Thymus (tissue), 11 donors: Measurements from ENCODE around the gene PHF20. TPM values are rescaled to one million over a fixed set of nuclear protein-coding genes. Genes with fewer than 3 reads are reported as not detected.
"Not testable (repeated sequence)": the region's sequence is repeated elsewhere in the genome, so short reads cannot be mapped to it uniquely, and the experiment has no call there.

ENCODE experiments used
- DNase-seq, 9 donors: peaks; one replicate each; pipeline ENCODE4 v3.0.0-alpha.2; 2013; ENCODE audit warnings: low spot score in 9 of 9, low read depth in 6 of 9, missing footprints in 1 of 9
- H3K27ac ChIP-seq, 2 donors: one replicate each; pipeline ENCODE4 v1.5.1; 2013; ENCODE audit warnings: control low read depth in 1 of 2, low read depth in 1 of 2, low read length in 1 of 2, mild to moderate bottlenecking in 1 of 2, moderate library complexity in 1 of 2
- H3K27me3 ChIP-seq, 2 donors: one replicate each; pipeline ENCODE4 v1.5.1; 2013; ENCODE audit warnings: low read length in 1 of 2; ENCODE audit not compliant: control insufficient read depth in 2 of 2, insufficient read depth in 1 of 2
- H3K36me3 ChIP-seq, 2 donors: one replicate each; pipeline ENCODE4 v1.5.1; 2013; ENCODE audit warnings: low read length in 1 of 2, mild to moderate bottlenecking in 1 of 2, moderate library complexity in 1 of 2; ENCODE audit not compliant: control insufficient read depth in 2 of 2, insufficient read depth in 2 of 2
- H3K4me1 ChIP-seq, 2 donors: one replicate each; pipeline ENCODE4 v1.5.1; 2013; ENCODE audit warnings: low read length in 2 of 2; ENCODE audit not compliant: control insufficient read depth in 2 of 2, insufficient read depth in 2 of 2
- H3K4me3 ChIP-seq, 2 donors: one replicate each; pipeline ENCODE4 v1.5.1; 2013; ENCODE audit warnings: low read length in 2 of 2, control low read depth in 1 of 2, mild to moderate bottlenecking in 1 of 2
- H3K9me3 ChIP-seq, 2 donors: one replicate each; pipeline ENCODE4 v1.5.1; 2013; ENCODE audit warnings: low read length in 1 of 2, mild to moderate bottlenecking in 1 of 2; ENCODE audit not compliant: control insufficient read depth in 2 of 2, insufficient read depth in 1 of 2
- WGBS: extraction: QIAGEN DNeasy Blood & Tissue Kit; methylation state at CpG from one replicate; pipeline ENCODE4 v1.1.7; 2013; 5-methylcytosine and 5-hydroxymethylcytosine counted together
- polyA plus RNA-seq: library from polyadenylated mRNA; stranded (reverse); fragments of 200-250 nt; gene quantifications from one replicate; pipeline ENCODE4 v1.2.3, GENCODE V29; 2013
- total RNA-seq: library from RNA; stranded (reverse); fragments of 120-200 nt; gene quantifications from one replicate; pipeline ENCODE4 v1.2.4, GENCODE V29; 2013
- donor health status: healthy.

PHF20 gene
- total and polyA plus RNA-seq, 2 donors: 35.6 to 39.7 TPM

DNA sequence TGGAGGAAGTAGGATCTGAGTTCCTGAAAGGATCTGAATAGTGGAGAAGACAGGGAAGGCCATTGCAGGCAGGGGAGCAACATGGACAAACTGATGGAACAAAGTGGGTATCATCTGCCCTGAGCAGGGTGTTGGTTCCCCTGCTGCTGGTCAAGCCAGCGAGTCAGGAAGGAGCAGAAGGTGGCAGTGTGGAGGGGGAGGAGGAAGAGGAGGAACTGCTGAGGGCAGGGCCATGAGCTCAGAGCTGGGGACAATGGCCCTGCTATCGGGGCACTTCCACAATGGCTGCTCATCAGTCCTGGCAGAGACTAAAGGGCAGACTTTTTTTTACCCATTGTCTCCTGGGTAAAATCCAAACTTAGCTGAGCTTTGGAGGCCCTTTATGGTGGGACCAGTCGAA lies 210.2 kb downstream of the PHF20 start:
- Histone ChIP-seq H3K4me1 (no peaks in the 10 kb centered on the region), H3K4me3 (no peak overlapping the region), H3K27me3 (peaks cover 0 to 3% of the 10 kb centered on the region in 2 donors), H3K36me3 (no peaks in the 10 kb centered on the region), H3K27ac (no peak overlapping the region), H3K9me3 (no peaks in the 10 kb centered on the region)
- no peak for DNase-seq
- 77% methylated on average over 3 of the region's 3 CpGs for WGBS

DNA sequence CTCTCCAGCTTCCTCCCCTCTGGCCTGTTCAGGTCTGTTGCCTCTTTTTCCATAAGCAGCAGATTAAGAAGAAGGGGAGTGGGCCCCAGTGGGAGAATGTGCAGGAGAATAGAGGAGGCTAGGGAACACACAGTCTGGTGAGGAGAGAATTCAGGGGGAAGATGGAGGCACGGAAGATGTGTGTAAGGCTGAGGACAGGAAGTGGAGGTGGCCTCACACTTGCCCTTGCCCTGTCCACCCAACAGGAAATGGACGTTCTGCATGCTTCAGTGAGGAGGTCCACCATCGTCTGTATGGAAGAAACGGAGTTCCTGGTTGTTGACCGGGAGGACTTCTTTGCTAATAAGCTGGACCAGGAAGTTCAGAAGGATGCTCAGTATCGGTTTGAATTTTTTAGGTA lies 212.6 kb downstream of the PHF20 start:
- Histone ChIP-seq H3K4me1 (no peaks in the 10 kb centered on the region), H3K27me3 (peaks cover 0 to 3% of the 10 kb centered on the region in 2 donors), H3K27ac (no peak overlapping the region), H3K4me3 (no peak overlapping the region), H3K36me3 (no peaks in the 10 kb centered on the region), H3K9me3 (no peaks in the 10 kb centered on the region)
- no peak for DNase-seq
- 94% methylated on average over 6 of the region's 6 CpGs for WGBS

DNA sequence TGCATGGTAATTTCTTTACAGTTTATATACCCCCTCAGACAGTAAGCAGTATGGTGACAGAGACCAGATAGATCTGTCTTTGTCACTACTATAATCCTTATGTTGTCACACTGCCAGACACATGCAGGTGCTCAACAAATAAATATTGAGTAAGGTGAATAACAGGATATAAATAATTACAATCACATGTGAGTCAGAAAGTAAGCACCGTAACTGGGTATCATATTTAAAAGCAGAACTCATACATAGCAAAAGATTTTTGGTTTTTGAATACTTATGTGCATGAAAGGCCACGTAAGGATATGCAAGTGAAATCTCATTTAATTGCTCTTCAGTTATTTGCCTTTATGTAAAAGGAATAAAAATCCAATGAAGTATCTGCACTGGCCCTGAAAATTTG lies 214.0 kb downstream of the PHF20 start:
- Histone ChIP-seq H3K36me3 (no peaks in the 10 kb centered on the region), H3K4me1 (no peaks in the 10 kb centered on the region), H3K27ac (no peak overlapping the region), H3K4me3 (no peak overlapping the region), H3K27me3 (no peaks in the 10 kb centered on the region), H3K9me3 (no peaks in the 10 kb centered on the region)
- 96% methylated on average over 2 of the region's 2 CpGs for WGBS
- no peak for DNase-seq

GRCh38 chr20:35988910-35989463 lies 217.2 kb downstream of the PHF20 start:
- DNase-seq: no peak
- no peak overlapping the region for H3K4me3 ChIP-seq
- H3K27ac ChIP-seq: no peak overlapping the region
- no peaks in the 10 kb centered on the region for H3K9me3 ChIP-seq
- no peaks in the 10 kb centered on the region for H3K36me3 ChIP-seq
- no peaks in the 10 kb centered on the region for H3K4me1 ChIP-seq
- WGBS: 96% methylated on average over 2 of the region's 2 CpGs
- H3K27me3 ChIP-seq: no peaks in the 10 kb centered on the region

DNA sequence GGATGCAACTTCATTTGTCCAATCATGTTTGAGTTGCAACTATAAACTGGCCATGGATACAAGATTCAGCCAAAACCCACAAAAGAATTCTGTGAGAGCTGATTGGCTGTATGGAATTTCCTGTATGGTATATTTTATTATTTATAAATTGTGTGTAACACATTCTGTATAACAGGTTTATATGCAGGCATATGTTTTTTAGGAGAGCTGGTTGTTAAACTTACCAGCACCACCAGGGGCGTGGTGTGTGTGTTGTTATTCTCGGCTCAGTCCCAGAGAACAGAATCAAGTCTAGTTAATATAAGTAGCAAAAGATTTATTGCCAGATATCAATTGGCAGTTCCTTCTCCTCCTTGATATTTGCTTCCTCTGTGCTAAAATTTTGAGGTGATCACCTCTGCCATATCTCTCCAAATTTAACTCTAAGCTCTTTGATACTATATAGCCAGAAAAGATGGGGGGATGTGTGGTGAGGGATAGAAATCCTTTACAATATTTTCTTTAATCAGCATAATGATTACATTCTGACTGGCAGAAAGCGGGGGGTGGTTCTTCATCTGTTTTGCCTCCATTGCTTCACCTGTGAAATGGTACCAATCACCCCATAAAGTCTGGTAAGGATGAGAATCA lies 219.4 kb downstream of the PHF20 start:
- Histone ChIP-seq H3K9me3 (no peaks in the 10 kb centered on the region), H3K27ac (no peak overlapping the region), H3K4me1 (no peaks in the 10 kb centered on the region), H3K27me3 (no peaks in the 10 kb centered on the region), H3K36me3 (no peaks in the 10 kb centered on the region), H3K4me3 (no peak overlapping the region)
- 44% methylated on average over 3 of the region's 3 CpGs for WGBS
- DNase-seq: peak in 2 of 9 donors; percentile 24 to 34

GRCh38 chr20:35992713-35993335 lies 221.0 kb downstream of the PHF20 start:
- Histone ChIP-seq H3K36me3 (no peaks in the 10 kb centered on the region), H3K27me3 (no peaks in the 10 kb centered on the region), H3K4me3 (no peak overlapping the region), H3K4me1 (no peaks in the 10 kb centered on the region), H3K27ac (no peak overlapping the region), H3K9me3 (no peaks in the 10 kb centered on the region)
- under 1% methylated on average over 6 of the region's 6 CpGs for WGBS
- peak; percentile 34 to 77 (median 44) for DNase-seq

GRCh38 chr20:35994994-35995453 lies 223.2 kb downstream of the PHF20 start:
- WGBS: 10% methylated on average over 6 of the region's 6 CpGs

GRCh38 chr20:35996492-35996891 lies 224.7 kb downstream of the PHF20 start:
- H3K27ac ChIP-seq, H3K9me3 ChIP-seq, DNase-seq, H3K36me3 ChIP-seq, H3K4me3 ChIP-seq, H3K27me3 ChIP-seq, H3K4me1 ChIP-seq: not testable (repeated sequence)
- 97% methylated on average over 8 of the region's 8 CpGs for WGBS

More at GRCh38 chr20:35994994-35995453, 223.2 kb downstream of the PHF20 start:
- no peaks in the 10 kb centered on the region for H3K9me3 ChIP-seq
- no peaks in the 10 kb centered on the region for H3K36me3 ChIP-seq
- H3K4me3 ChIP-seq: no peak overlapping the region
- peak; percentile 40 to 87 (median 73) for DNase-seq
- no peaks in the 10 kb centered on the region for H3K27me3 ChIP-seq
- no peaks in the 10 kb centered on the region for H3K4me1 ChIP-seq
- H3K27ac ChIP-seq: no peak overlapping the region
